Central memory CD8-positive, alpha-beta T cell (primary cell): ENCODE results near the gene TSPAN4.

ENCODE experiments used
- ATAC-seq: fragments of 150-1000 bp; cut with Tn5 transposase; replicated peaks from 2 replicates; pipeline ENCODE4 v1.10.0; 2022; ENCODE audit warnings: mild to moderate bottlenecking, moderate FRiP score, moderate number of reproducible peaks; ENCODE audit not compliant: poor library complexity, severe bottlenecking; ENCODE audit errors: extremely low read depth
- DNase-seq, 2 donors: peaks; one replicate each; pipeline ENCODE4 v3.0.0; 2021; ENCODE audit warnings: low spot score in 2 of 2
- H3K27ac Mint-ChIP-seq: one replicate; pipeline ENCODE4 v1.8.0; 2022; ENCODE audit warnings: low read depth, mild to moderate bottlenecking, moderate library complexity, mixed read lengths
- H3K27me3 Mint-ChIP-seq: one replicate; pipeline ENCODE4 v1.8.0; 2022; ENCODE audit warnings: mixed read lengths
- H3K36me3 Mint-ChIP-seq: one replicate; pipeline ENCODE4 v1.8.0; 2022; ENCODE audit warnings: mild to moderate bottlenecking, moderate library complexity, mixed read lengths; ENCODE audit not compliant: insufficient read depth
- H3K4me1 Mint-ChIP-seq: one replicate; pipeline ENCODE4 v1.8.0; 2022; ENCODE audit warnings: mixed read lengths
- H3K4me3 Mint-ChIP-seq: one replicate; pipeline ENCODE4 v1.8.0; 2022; ENCODE audit warnings: mild to moderate bottlenecking, moderate library complexity, mixed read lengths
- H3K9me3 Mint-ChIP-seq: one replicate; pipeline ENCODE4 v1.8.0; 2022; ENCODE audit warnings: mixed read lengths

TSPAN4 gene, protein sequence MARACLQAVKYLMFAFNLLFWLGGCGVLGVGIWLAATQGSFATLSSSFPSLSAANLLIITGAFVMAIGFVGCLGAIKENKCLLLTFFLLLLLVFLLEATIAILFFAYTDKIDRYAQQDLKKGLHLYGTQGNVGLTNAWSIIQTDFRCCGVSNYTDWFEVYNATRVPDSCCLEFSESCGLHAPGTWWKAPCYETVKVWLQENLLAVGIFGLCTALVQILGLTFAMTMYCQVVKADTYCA

GRCh38 chr11:842370-843002, at the start of gene TSPAN4, which contains the start of gene POLR2L:
TSPAN4 (plus strand) TSS chr11:842852; CDS start chr11:850305, 7,453 bp downstream.
POLR2L (minus strand) TSS chr11:842529; CDS start chr11:842508, 21 bp downstream.
- Mint-ChIP-seq H3K27ac (peak within 1 kb of the TSS; percentile 35), H3K4me3 (peak within 1 kb of the TSS; percentile 75), H3K36me3 (peaks cover 12% of the 10 kb centered on the region), H3K27me3 (no peaks in the 10 kb centered on the region), H3K9me3 (no peaks in the 10 kb centered on the region), H3K4me1 (peaks cover 11% of the 10 kb centered on the region)
- DNase-seq (peak; percentile 79 to 80), ATAC-seq (peak; percentile 76)

GRCh38 chr11:792873-793272, 49.8 kb upstream of the TSPAN4 start:
- Mint-ChIP-seq H3K27me3 (no peaks in the 10 kb centered on the region), H3K27ac (no peak overlapping the region), H3K4me1 (peaks cover 15% of the 10 kb centered on the region), H3K9me3 (no peaks in the 10 kb centered on the region), H3K4me3 (no peak overlapping the region), H3K36me3 (peaks cover 19% of the 10 kb centered on the region)
- ATAC-seq (no peak), DNase-seq (no peak)

DNA sequence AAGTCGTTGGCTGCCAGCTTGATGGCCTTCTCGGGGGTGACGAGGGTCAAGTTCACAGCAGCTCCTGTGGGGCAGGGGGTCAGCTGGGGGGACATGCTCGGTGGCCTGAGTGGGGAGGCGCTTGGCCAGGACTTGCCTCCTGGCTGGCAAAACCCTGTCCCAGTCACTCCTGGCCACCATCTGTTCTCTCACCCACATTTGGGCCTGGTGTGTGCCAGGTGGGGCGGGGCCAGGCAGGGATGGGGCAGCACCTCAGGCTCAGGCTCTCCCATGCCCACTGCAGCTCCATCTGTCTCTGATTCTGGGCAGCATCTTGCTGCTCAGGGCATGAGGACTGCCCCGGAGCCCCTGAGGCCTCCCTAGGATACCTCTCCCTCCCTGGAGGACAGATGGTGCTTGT, 49.1 kb upstream of the TSPAN4 start:
- H3K36me3 Mint-ChIP-seq: peaks cover 19% of the 10 kb centered on the region
- no peak overlapping the region for H3K4me3 Mint-ChIP-seq
- H3K9me3 Mint-ChIP-seq: no peaks in the 10 kb centered on the region
- no peak for DNase-seq
- H3K27ac Mint-ChIP-seq: no peak overlapping the region
- H3K27me3 Mint-ChIP-seq: no peaks in the 10 kb centered on the region
- H3K4me1 Mint-ChIP-seq: peaks cover 15% of the 10 kb centered on the region
- no peak for ATAC-seq

GRCh38 chr11:794013-794765, 48.5 kb upstream of the TSPAN4 start:
- H3K4me1 Mint-ChIP-seq: peaks cover 15% of the 10 kb centered on the region
- DNase-seq: no peak
- no peaks in the 10 kb centered on the region for H3K27me3 Mint-ChIP-seq
- H3K4me3 Mint-ChIP-seq: peak overlapping the region; percentile 91
- no peak for ATAC-seq
- peaks cover 21% of the 10 kb centered on the region for H3K36me3 Mint-ChIP-seq
- H3K27ac Mint-ChIP-seq: no peak overlapping the region
- H3K9me3 Mint-ChIP-seq: no peaks in the 10 kb centered on the region

DNA sequence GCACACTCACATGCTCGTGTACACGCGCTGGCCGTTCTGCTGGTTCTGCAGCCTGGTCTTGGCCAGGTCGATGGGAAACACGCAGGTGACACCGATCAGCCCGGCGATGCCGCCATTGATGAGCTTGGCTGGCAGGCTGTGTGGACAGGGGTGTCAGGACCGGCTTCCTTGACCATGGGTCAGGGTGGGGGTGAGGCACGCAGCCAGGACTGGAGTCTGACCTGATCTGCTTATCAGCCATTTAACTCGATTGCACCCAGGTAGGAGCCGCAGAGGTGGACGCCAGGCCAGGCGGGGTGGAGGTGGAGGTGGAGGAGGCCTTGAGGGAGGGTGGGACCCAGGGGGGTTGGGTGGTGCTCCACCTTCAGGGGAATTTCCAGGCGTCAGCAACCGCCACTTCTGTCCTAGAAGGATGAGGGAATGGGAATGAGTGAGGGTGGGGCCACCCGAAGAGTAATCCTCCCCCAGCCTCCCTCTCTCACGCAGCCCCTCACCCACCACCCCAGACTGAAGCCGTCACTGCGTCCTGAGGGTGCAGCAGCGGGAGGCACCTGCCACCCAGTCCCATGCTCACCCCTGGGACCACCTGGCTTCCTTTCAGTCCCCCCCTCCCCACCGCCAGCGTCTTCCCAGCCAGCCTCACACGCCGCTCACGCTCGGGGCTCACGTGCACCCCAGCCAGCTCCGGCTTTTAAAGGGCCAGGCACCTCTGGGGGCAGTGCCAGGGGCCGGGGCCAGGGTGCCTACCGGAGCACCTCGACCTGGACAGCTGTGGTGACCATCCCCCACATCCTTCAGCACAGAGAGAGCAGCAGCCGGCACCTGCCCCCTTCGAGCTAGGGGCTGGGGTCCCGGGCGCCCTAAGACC, 47.7 kb upstream of the TSPAN4 start:
- Mint-ChIP-seq H3K27ac (peak overlapping the region; percentile 92), H3K4me1 (peaks cover 15% of the 10 kb centered on the region), H3K4me3 (peak overlapping the region; percentile 91), H3K36me3 (peaks cover 21% of the 10 kb centered on the region), H3K9me3 (no peaks in the 10 kb centered on the region), H3K27me3 (no peaks in the 10 kb centered on the region)
- DNase-seq (no peak), ATAC-seq (no peak)

- Mint-ChIP-seq H3K27ac (peak overlapping the region; percentile 92), H3K9me3 (no peaks in the 10 kb centered on the region), H3K27me3 (no peaks in the 10 kb centered on the region), H3K4me3 (peak overlapping the region; percentile 91), H3K4me1 (peaks cover 15% of the 10 kb centered on the region), H3K36me3 (peaks cover 21% of the 10 kb centered on the region)
- ATAC-seq (peak; percentile 42), DNase-seq (peak in 1 of 2 donors; percentile 52)
These were observed 46.8 kb upstream of the TSPAN4 start for GRCh38 chr11:795634-796564.

GRCh38 chr11:796565-797295, 45.9 kb upstream of the TSPAN4 start:
- H3K36me3 Mint-ChIP-seq: peaks cover 19% of the 10 kb centered on the region
- no peaks in the 10 kb centered on the region for H3K27me3 Mint-ChIP-seq
- no peak for ATAC-seq
- H3K4me3 Mint-ChIP-seq: peak overlapping the region; percentile 91
- H3K4me1 Mint-ChIP-seq: peaks cover 15% of the 10 kb centered on the region
- H3K9me3 Mint-ChIP-seq: no peaks in the 10 kb centered on the region
- H3K27ac Mint-ChIP-seq: peak overlapping the region; percentile 92
- DNase-seq: no peak

DNA sequence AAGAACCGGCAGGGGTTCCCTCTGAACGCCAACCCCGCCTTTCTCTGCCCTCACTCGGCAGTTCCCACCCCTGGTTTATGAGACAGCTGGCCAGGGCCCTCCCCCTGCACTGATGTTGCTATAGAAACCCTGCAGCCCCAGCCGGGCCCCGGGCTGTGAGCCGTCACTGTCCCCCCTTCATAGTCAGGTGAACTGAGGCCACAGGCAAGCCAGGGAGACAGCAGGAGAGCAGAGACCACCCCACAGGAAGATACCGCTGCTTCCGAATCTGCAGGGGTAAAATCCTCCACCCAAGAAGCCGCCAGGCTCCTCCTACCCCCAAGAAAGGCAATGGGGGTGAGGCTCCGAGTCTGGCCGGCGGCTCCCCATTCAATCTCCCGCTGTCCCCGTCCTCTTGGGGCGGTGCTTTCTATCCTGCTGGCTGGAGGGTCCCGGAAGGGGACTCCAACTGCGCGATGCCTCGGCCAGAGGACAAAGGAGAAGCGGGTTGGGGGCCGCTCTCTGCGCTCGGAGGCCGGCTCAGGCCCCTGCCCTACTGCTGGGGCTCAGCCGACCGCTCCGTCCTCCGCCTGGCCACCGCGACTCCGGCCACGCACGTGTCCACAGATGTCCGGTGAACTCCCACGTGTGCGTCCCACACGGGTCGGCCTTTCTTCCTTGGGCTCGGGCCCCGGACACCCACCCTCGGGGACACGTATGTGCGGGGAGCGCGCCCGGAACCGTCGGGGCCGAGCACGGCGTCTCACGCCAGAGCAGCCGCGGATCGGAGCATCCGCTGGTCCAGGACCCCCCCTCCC, 45.2 kb upstream of the TSPAN4 start:
- peaks cover 17% of the 10 kb centered on the region for H3K36me3 Mint-ChIP-seq
- no peaks in the 10 kb centered on the region for H3K27me3 Mint-ChIP-seq
- peak overlapping the region; percentile 91 for H3K4me3 Mint-ChIP-seq
- ATAC-seq (peak; percentile 61), DNase-seq (peak; percentile 56 to 76)
- no peaks in the 10 kb centered on the region for H3K9me3 Mint-ChIP-seq
- H3K27ac Mint-ChIP-seq: peak overlapping the region; percentile 92
- H3K4me1 Mint-ChIP-seq: peaks cover 15% of the 10 kb centered on the region

DNA sequence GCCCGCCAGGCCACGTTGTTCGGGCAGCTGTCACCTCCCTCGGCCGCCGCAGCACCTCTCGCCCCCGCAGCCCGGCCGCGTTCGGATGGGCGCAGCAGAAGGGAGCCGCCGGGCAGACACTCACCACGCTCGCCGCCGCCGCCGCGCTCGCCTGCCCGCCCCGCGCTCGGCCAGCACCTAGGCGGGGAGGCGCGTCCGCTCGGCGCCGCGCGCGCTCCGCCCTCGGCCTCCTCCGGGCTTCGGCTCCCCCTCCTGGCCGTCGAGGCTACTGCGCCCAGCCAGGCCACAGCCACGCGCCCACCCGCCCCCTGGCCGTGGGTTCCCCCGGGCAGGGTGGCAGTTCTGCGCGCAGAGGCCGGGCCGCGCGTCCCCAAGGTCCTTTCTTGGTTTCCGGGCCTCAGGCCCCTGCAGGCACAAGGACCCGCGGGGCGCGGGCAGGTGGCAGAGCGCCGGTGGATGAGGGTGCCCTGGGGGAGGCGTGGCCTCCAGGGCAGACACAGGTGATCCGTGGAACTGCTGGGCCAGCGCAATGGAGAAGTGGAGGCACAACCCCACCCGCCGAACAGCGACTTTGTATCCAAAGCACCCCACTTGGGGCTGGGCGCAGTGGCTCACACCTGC, 44.4 kb upstream of the TSPAN4 start, which contains the start of gene SLC25A22:
Gene SLC25A22, minus strand, starts transcription at position 189 of the 621 bp plus-strand sequence. CDS start 3,275 bp downstream, outside the sequence.
- no peaks in the 10 kb centered on the region for H3K9me3 Mint-ChIP-seq
- H3K27ac Mint-ChIP-seq: peak within 1 kb of the TSS; percentile 92
- DNase-seq: peak; percentile 77 to 81
- ATAC-seq: peak; percentile 50
- H3K4me1 Mint-ChIP-seq: peaks cover 15% of the 10 kb centered on the region
- H3K36me3 Mint-ChIP-seq: peaks cover 14% of the 10 kb centered on the region
- peak within 1 kb of the TSS; percentile 91 for H3K4me3 Mint-ChIP-seq
- no peaks in the 10 kb centered on the region for H3K27me3 Mint-ChIP-seq
